GM18499 (cell line): ENCODE results near the gene LCLAT1.
"Not testable (repeated sequence)": the region's sequence is repeated elsewhere in the genome, so short reads cannot be mapped to it uniquely, and the experiment has no call there.

Source experiments
- ATAC-seq: cut with Tn5 transposase; IDR thresholded peaks from one replicate; pipeline ENCODE4 v1.9.1; 2021; ENCODE audit warnings: moderate number of reproducible peaks; ENCODE audit not compliant: insufficient read depth, unreplicated experiment

LCLAT1 gene

DNA sequence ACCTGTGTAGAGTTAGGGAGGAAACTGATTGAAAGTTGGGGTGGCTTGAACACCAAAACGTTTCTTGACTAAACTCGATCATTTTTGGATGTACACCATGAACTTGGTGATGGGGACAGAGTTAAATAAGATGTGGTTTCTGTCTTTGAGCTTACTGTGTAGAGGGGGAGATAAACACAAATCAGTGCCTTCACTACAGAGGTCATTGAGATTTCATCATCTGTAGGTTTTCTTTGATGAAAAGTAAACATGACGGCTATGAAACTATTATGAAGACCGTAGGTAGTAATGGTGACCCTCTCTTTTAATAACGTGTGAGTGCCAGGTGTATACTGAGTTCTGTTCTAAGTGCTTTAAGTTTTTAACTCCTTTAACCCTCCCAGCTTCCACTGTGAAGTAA, 6.5 kb downstream of the LCLAT1 start:
- no peak for ATAC-seq

DNA sequence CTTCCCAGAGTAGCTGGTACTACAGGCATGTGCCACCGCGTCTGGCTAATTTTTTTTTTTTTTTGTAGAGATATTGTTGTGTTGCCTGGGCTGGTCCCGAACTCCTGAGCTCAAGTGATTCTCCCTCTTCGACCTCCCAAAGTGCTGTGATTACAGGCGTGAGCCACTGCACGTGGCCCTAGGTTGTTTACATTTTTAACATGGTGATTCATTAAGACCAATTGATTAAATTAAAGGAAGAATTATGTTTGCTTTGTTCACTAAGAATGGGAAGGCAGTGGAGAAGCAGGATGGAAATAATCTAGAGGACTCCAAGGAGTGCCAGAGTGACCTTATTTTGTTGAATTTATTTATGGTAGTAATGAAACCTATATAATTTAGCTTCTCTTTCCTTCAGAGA, 7.5 kb downstream of the LCLAT1 start:
- ATAC-seq, result no peak

DNA sequence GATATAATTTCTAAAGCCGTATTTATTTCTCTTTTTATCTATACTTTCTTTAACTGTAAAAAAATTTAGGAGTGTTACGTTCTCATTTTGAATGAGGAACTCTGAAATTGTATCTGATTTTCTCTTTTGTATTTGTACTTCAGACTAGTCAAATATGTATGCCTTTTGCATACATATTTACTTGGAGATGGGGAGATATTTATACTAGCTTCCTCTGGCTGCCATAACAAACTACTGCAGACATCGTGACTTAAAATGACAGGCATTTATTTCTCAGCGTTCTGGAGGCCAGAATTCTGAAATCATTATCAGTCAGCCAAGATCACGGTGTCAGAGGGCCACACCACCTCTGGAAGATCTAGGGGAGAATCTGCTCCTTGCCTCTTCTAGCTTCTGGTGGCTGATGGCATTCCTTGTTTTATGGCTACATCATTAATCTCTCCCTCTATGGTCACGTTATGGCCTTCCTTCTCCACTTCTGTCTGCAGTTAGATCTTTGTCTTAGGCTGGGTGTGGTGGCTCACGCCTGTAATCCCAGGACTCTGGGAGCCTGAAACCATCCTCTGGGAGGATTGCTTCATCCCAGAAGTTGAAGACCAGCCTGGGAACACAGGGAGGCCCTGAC, 8.2 kb downstream of the LCLAT1 start:
- ATAC-seq, result no peak

DNA sequence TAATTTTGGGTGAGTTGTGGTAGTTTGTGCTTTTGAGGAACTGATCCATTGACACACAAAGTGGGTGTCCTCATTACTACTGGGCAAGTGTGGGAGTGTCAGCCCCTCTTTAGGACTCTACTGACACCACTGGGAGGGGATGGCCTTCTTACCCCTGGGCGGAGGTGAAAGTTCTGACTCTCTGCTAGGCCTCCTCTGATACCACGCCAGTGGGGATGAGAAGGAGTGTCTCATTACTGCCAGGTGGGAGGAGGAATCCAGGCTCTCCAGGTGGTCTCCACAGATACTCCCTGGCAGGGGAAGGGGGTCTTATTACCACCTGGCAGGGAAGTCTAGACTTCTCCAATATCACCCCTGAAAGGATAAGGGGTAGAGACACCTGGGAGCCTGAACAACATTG, 9.1 kb downstream of the LCLAT1 start:
- ATAC-seq, result no peak

DNA sequence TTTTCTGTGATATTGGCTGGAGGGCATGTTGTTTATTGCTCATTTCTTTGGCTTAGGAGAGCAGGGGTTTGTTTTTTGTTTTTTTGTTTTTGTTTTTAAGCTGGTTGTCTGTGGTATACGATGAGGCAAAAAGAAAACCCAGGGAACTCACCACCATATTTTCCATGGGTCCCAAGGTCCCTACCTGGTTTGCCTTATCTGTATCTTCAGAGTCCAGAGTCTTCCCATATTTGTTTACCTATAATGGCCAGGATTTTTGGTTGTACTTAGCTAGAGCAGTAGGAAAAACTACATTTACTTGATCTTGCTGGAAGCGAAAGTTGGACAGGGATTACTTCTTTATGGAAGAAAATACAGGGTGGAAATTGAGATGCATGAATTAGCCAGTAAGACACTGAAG, 9.5 kb downstream of the LCLAT1 start:
- ATAC-seq, result no peak

DNA sequence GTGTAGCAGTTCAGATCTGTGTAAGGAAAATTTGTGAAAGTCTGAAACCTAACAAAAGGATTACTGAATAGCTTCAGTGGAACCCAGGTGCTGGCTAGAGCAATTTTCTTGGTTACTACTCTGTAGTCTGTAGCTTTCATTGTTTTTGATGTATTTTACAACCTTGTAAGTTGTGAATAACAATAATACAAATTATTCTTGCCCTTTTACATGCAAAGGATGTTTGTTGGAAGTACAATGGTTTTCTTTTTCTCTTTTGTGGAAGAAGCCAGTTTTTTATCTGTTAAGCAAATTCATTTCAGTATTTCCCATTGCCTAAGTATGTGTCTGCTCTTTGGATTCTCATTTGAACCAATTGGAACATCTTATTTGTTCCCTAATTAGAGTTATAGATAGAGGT, 10.2 kb downstream of the LCLAT1 start:
- ATAC-seq, result no peak

DNA sequence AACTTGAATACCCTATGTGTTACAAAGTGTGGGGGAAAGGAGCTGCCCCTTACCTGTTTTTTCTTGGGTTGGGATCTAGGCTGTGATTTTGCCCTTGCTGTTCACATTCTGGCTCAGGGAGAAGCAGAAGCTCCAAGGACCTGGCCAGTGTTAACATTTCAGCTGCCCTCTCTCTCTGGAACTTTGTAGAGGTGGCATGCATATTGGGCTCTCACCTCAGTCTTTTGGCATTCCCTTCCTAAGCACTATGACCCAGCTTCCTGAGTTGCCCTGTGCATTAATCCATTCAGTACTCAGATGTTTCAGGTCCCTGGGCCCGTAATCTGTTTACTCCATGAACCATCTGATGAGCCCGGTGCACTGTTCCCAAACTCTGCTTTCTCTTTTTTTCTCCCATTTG, 12.1 kb downstream of the LCLAT1 start:
- ATAC-seq, result no peak

DNA sequence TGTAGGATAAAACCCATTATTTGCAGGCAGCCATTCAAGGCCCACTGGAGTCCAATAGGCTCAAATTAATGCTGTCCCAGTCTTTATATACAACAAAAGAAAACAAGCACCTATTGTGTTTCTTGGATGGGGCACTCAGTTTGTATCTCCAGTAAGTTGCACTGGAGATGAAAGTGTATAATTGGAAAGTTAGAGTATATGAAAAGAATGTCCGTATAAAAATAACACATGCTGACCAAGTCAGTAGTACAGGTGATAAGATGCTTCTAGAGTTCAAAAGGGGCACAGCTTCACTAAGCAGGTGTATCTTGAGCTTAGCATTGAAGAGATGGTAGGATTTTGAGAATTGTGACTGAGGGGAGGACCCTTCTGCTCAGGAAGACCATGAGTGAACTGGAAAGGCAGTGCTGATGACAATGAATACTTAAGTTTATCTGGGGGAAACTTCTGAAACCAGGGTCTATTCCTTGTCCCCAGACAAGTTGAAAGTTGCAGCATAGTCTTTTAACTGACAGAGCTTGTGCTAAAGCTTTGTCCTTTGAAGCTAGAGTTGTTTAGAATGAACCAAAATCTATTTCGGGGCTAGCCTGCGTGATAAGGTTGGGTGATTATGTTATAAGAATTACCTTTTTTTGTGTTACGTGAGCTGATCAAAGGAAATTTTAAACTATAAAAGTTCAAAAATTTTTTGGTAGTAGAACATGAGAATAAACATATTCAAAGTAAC, 15.2 kb downstream of the LCLAT1 start:
- no peak for ATAC-seq

GRCh38 chr2:30463535-30463934, 16.5 kb downstream of the LCLAT1 start:
- ATAC-seq, result no peak

GRCh38 chr2:30464544-30465170, 17.6 kb downstream of the LCLAT1 start:
- ATAC-seq, result no peak

DNA sequence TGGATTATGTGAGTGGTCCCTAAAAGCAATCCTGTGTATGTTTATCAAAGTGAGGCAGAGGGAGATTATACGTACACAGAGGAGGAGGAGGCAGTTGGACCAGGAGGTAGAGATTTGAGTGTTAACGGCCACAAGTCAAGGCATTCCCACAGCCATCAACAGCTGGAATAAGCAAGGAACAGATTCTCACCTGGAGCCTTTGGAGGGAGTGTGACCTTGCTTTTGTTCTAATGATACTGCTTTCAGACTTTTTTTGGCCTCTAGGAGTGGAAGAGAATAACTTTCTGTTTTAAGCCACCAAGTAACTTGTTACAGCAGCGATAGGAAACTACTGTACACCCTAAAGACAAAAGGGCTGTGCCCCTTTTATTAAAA, 18.1 kb downstream of the LCLAT1 start:
- no peak for ATAC-seq

DNA sequence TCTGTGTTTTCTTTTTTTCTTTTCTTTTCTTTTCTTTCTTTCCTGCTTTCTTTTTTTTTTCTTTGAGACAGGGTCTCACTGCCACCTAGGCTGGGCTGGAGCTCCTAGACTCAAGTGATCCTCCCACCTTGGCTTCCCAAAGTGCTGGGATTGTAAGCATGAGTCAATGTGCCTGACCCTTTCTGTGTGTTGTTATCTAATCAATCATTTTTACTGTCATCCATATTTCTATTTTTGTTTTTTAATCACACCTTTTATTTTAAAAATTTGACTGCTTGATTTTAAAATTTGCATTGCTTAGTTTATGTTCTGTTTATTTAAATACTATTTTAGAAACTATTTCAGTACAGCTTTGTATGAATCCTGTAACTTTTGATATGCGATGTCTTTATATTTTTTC, 19.2 kb downstream of the LCLAT1 start:
- no peak for ATAC-seq

GRCh38 chr2:30467062-30467826, 20.2 kb downstream of the LCLAT1 start:
- ATAC-seq, result not testable (repeated sequence)

DNA sequence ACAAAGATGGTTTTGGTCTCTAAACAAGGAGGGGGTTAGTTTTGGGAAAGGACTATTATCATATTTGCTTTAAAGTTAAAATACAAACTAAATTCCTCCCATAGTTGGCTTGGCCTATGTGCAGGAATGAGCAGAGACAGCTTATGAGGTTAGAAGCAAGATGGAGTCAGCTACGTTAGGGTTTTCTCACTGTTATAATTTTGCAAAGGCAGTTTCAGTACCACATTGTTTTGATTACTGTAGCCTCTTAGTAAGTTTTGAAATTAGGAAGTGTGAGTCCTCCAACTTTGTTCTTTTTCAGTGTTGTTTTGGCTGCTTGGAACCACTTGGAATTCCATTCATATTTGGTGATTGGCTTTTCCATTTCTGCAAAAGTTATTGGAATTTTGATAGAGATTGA, 23.4 kb downstream of the LCLAT1 start:
- no peak for ATAC-seq

GRCh38 chr2:30472326-30472725, 25.3 kb downstream of the LCLAT1 start:
- no peak for ATAC-seq

GRCh38 chr2:30475542-30475941, 28.5 kb downstream of the LCLAT1 start:
- no peak for ATAC-seq

DNA sequence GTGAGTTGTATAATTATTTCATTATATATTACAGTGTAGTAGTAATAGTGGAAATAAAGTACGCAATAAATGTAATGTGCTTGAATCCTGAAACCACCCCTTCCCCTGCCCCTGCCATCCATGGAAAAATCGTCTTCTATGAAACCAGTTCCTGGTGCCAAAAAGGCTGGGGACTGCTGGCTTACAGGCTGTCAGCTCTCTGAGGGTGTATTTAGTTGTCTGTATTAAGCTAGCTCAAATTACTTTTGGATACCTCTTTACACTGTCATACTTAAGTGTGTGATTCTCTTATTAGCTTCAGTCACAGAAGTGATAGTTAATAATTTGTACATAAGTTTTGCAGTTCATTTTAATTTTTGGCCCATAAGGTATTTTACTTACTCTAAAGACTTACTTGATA, 29.6 kb downstream of the LCLAT1 start:
- no peak for ATAC-seq

DNA sequence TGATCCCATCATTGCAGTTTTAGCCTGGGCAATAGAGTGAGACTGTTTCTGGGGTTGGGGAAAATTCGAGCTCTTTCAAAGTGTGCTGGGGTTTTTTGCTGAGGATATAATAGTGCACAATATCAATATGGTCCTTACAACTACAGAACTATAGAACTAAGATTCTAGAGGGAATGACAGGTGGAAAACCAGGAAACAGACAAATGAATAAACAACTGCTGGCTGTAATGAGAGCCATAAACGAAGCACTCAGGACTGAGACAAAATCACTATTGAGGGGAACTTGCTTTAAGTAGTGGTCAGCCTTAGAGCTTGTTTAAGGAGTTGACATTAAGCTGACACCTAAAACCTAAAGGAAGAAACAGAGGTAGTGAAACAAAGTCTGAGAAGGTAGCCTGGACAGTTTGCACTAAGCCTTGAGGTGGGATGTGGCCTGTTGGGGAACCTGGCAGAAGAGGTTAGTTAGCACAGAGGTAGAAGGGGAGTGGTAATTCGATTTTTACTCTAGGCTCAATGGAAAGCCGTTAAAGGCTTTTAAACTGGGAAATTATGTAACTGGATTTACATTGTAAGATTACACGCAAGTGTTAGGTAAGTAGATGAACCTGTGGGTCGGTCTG, 33.8 kb downstream of the LCLAT1 start:
- ATAC-seq, result no peak

DNA sequence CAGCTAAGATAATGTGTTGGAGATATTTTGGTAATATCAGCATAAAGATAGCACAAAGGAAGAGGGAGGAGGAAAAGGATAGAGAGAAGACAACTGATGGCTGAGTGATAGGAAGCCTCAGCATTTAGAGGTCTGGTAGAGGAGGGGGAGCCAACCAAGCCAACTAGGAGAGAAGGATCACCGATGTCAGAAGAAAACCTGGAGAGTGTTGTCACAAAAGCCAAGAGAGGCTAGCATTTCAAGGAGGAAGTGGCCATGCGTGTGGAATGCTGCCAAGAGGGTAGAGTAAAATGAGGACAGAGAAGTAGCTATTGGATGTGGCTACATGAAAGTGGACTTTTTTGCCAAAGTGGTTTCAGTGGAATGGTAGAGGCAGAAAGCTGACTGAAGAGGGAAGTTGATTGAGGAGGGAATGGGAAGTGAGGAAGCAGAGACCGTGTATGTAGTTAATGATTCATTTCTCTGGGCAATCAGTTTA, 34.3 kb downstream of the LCLAT1 start:
- no peak for ATAC-seq

DNA sequence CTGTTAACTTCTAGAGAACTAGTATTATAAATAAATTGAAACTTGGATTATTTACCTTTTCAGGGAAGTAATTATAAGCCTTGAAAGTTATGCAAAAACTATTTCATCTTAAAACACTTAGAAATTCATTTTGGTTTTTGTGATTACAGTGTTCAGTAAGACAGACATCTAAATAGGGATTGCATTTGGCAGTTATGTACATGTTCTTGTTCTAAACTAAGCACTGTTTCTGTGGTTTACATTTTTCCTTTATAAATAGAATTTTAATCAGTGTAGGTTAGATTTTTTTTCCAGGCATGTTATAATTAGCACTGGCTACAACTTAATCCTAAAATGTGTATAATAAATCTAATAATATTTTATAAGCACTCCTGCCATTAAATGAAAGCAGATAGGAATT, 35.0 kb downstream of the LCLAT1 start:
- no peak for ATAC-seq

DNA sequence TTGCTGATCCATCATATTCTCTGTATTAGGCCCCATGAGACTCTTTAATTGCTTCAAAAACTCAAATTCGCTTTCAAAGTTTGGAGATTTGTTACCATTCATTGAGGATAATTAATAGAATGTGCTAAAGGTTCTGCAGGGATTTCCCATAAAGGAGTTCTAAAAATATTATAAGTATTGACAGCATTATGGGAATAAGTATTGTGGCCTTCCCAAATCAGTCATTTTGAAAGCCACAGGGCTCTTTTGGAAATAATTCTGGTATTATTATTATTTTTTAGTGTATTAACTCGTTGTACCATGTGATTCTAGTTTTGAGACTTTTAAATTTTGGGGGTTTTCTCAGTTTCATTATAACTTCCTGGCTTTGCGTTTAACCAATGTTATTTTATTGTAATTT, 37.1 kb downstream of the LCLAT1 start:
- ATAC-seq, result no peak
